Mesenchymal stem cell (in vitro differentiated cells and primary cell): Measurements from ENCODE around the gene SDC1.
A peak's percentile ranks its signal among the peaks of the same experiment; 100 is the strongest.
"Not testable (repeated sequence)": the region's sequence is repeated elsewhere in the genome, so short reads cannot be mapped to it uniquely, and the experiment has no call there.

Source experiments
- DNase-seq: peaks from one replicate; pipeline ENCODE4 v3.0.0-alpha.2; 2013
- H2AFZ ChIP-seq: one replicate; pipeline ENCODE4 v1.6.1; 2013; ENCODE audit warnings: low read depth, mild to moderate bottlenecking, control low read depth, inconsistent platforms, low read length, moderate library complexity
- H2AK5ac ChIP-seq: 2 replicates; pipeline ENCODE4 v1.6.1; 2013; ENCODE audit warnings: low read length, moderate library complexity, mild to moderate bottlenecking, inconsistent platforms; ENCODE audit not compliant: severe bottlenecking
- H2BK120ac ChIP-seq: one replicate; pipeline ENCODE4 v1.6.1; 2013; ENCODE audit warnings: low read depth, mild to moderate bottlenecking, inconsistent platforms, low read length, moderate library complexity
- H2BK12ac ChIP-seq, 2 experiments: one replicate each; pipeline ENCODE4 v1.6.1; 2013; ENCODE audit warnings: inconsistent platforms in 2 of 2, low read length in 2 of 2, mild to moderate bottlenecking in 2 of 2, moderate library complexity in 2 of 2, control low read depth in 1 of 2
- H2BK15ac ChIP-seq: one replicate; pipeline ENCODE4 v1.6.1; 2013; ENCODE audit warnings: mild to moderate bottlenecking, low read depth, inconsistent platforms; ENCODE audit not compliant: poor library complexity, severe bottlenecking
- H2BK5ac ChIP-seq: 2 replicates; pipeline ENCODE4 v1.6.1; 2013; ENCODE audit warnings: low read depth, mild to moderate bottlenecking, low read length, control low read depth, inconsistent platforms; ENCODE audit not compliant: poor library complexity, severe bottlenecking
- H3K14ac ChIP-seq, 2 experiments: one replicate each; pipeline ENCODE4 v1.6.1; 2013; ENCODE audit warnings: inconsistent platforms in 2 of 2, low read length in 2 of 2, control low read depth in 1 of 2, mild to moderate bottlenecking in 1 of 2, moderate library complexity in 1 of 2
- H3K18ac ChIP-seq, 2 experiments: one replicate each; pipeline ENCODE4 v1.6.1; 2013; ENCODE audit warnings: inconsistent platforms in 2 of 2, low read length in 2 of 2, control low read depth in 1 of 2, low read depth in 1 of 2, mild to moderate bottlenecking in 1 of 2
- H3K23ac ChIP-seq, 2 experiments: one replicate each; pipeline ENCODE4 v1.6.1; 2013; ENCODE audit warnings: inconsistent platforms in 2 of 2, low read length in 2 of 2, mild to moderate bottlenecking in 2 of 2, moderate library complexity in 2 of 2, control low read depth in 1 of 2
- H3K27ac ChIP-seq: 2 replicates; pipeline ENCODE4 v1.5.1; 2013; ENCODE audit warnings: mild to moderate bottlenecking, moderate library complexity, low read length, control low read depth, inconsistent platforms; ENCODE audit not compliant: poor library complexity, severe bottlenecking
- H3K27me3 ChIP-seq, 2 experiments: 2 replicates each; pipeline versions ENCODE4 v1.6.1 to v1.7.0; 2013; ENCODE audit warnings: low read length in 2 of 2, mild to moderate bottlenecking in 2 of 2, moderate library complexity in 2 of 2, control low read depth in 1 of 2, inconsistent platforms in 1 of 2; ENCODE audit not compliant: control insufficient read depth in 1 of 2, insufficient read depth in 1 of 2
- H3K36me3 ChIP-seq, 2 experiments: 2 replicates each; pipeline versions ENCODE4 v1.6.1 to v1.7.0; 2013; ENCODE audit warnings: low read length in 2 of 2, control low read depth in 1 of 2, inconsistent platforms in 1 of 2, low read depth in 1 of 2, mild to moderate bottlenecking in 1 of 2; ENCODE audit not compliant: insufficient read depth in 2 of 2, control insufficient read depth in 1 of 2
- H3K4ac ChIP-seq, 2 experiments: one replicate each; pipeline ENCODE4 v1.6.1; 2013; ENCODE audit warnings: inconsistent platforms in 2 of 2, low read length in 2 of 2, mild to moderate bottlenecking in 2 of 2, moderate library complexity in 2 of 2, control low read depth in 1 of 2, low read depth in 1 of 2
- H3K4me1 ChIP-seq: 2 replicates; pipeline ENCODE4 v1.6.1; 2013; ENCODE audit warnings: low read depth, low read length, control low read depth; ENCODE audit not compliant: control insufficient read depth, insufficient read depth
- H3K4me2 ChIP-seq: 2 replicates; pipeline ENCODE4 v1.6.1; 2013; ENCODE audit warnings: low read length, mild to moderate bottlenecking, inconsistent platforms; ENCODE audit not compliant: poor library complexity, severe bottlenecking
- H3K4me3 ChIP-seq, 2 experiments: 2 replicates each; pipeline versions ENCODE4 v1.5.1 to v1.7.0; 2013; ENCODE audit warnings: low read length in 2 of 2, mild to moderate bottlenecking in 2 of 2, control low read depth in 1 of 2, low read depth in 1 of 2; ENCODE audit not compliant: insufficient read depth in 1 of 2
- H3K79me1 ChIP-seq: replicated peaks from 2 replicates; pipeline ENCODE4 v1.6.1; 2013; ENCODE audit warnings: mild to moderate bottlenecking, control low read depth, low read length, inconsistent platforms; ENCODE audit not compliant: poor library complexity, severe bottlenecking
- H3K9ac ChIP-seq: 2 replicates; pipeline ENCODE4 v1.7.0; 2013; ENCODE audit warnings: mild to moderate bottlenecking, low read length, moderate library complexity
- H3K9me3 ChIP-seq: 2 replicates; pipeline ENCODE4 v1.7.0; 2013; ENCODE audit warnings: mild to moderate bottlenecking, low read length; ENCODE audit not compliant: control insufficient read depth
- H4K8ac ChIP-seq: one replicate; pipeline ENCODE4 v1.6.1; 2013; ENCODE audit warnings: inconsistent platforms, mild to moderate bottlenecking, low read length, moderate library complexity
- H4K91ac ChIP-seq: one replicate; pipeline ENCODE4 v1.6.1; 2013; ENCODE audit warnings: mild to moderate bottlenecking, low read length, inconsistent platforms
- WGBS: methylation state at CpG from one replicate; pipeline ENCODE4 v1.1.7; 2013; ENCODE audit warnings: mixed read lengths; 5-methylcytosine and 5-hydroxymethylcytosine counted together

SDC1 gene

DNA sequence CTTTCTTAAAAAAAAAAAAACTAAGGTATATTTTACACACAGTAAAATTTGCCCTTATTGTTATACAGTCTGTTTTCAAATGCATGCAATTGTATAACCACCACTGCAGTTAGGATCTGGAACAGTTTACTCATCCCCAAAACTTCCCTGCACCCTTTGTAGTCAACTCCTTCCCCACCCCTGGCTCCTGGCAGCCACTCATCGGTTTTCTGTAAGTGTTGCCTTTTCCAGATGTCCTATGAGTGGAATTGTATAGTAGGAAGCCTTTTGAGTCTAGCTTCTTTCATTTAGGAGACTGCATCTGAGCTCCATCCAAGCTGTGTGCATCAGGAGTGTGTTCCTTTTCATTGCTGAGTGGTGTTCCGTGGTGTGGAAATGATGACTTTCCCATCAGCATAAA lies 9.7 kb upstream of the SDC1 start:
- not testable (repeated sequence) for H3K4ac ChIP-seq, H3K79me1 ChIP-seq, H2BK15ac ChIP-seq, H2AFZ ChIP-seq, H3K9ac ChIP-seq, H3K18ac ChIP-seq, H3K4me2 ChIP-seq, H2BK120ac ChIP-seq, H3K27ac ChIP-seq, H4K91ac ChIP-seq, H3K27me3 ChIP-seq, H3K23ac ChIP-seq, H2BK5ac ChIP-seq, H3K9me3 ChIP-seq, H2AK5ac ChIP-seq, H2BK12ac ChIP-seq, H3K14ac ChIP-seq, DNase-seq, H3K4me3 ChIP-seq, H3K36me3 ChIP-seq, H3K4me1 ChIP-seq, H4K8ac ChIP-seq
- 100% methylated on average over 2 of the region's 2 CpGs for WGBS

DNA sequence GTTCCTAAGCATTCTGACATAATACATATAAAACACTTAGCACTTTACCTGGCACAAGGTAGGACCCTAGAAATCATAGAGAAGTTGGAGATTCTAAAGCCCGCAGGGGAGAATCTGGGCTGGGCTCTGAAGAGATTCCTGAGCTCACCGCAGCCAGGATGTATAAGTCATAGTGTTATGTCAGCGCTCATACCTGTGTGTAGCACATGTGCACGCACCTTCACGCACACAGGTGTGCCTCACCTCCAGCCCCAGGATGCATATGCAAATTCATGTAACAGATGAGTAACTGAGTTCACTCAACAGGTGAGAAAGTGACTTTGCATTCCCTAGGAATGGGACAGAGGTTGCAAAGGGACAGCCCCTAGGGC lies 7.9 kb upstream of the SDC1 start:
- Histone ChIP-seq H3K27me3 (peaks cover 0 to 6% of the 10 kb centered on the region in 2 experiments), H2BK5ac (no peak overlapping the region), H3K9ac (no peak overlapping the region), H2AFZ (no peak overlapping the region), H3K27ac (no peak overlapping the region), H2BK15ac (no peak overlapping the region), H3K9me3 (peaks cover under 1% of the 10 kb centered on the region), H3K4me2 (no peak overlapping the region), H2BK120ac (no peak overlapping the region), H3K23ac (no peak overlapping the region), H3K14ac (no peak overlapping the region), H4K91ac (no peak overlapping the region), H3K79me1 (no peaks in the 10 kb centered on the region), H2BK12ac (no peak overlapping the region), H3K4me3 (no peak overlapping the region), H2AK5ac (no peak overlapping the region), H3K4me1 (peaks cover 9% of the 10 kb centered on the region), H3K4ac (no peak overlapping the region), H3K36me3 (no peaks in the 10 kb centered on the region), H3K18ac (no peak overlapping the region), H4K8ac (no peak overlapping the region)
- WGBS: 95% methylated on average over 5 of the region's 5 CpGs
- DNase-seq: no peak

DNA sequence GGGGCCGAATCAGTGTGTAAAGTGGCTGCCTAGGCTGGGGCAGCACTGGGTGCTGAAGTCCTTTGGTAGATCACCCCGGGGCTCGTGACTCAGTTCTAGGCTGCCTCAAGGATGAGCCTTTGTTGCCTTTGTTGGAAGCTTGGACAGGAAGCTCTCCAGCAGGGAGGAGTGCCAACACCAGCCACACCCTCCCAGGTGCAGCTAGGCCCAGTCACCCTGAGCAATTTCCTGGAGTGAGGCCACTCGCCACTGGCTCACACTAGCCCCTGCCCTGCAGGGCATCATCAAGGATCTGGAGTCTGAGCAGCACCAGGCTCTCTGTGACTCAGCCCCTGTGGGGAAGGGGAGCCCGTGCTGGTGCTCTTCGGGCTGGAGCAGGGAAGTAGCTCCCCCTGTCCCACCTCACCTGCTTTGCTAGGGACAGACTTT lies 6.7 kb upstream of the SDC1 start:
- peaks cover 0 to 6% of the 10 kb centered on the region in 2 experiments for H3K27me3 ChIP-seq
- H2BK5ac ChIP-seq: no peak overlapping the region
- H3K27ac ChIP-seq: no peak overlapping the region
- no peaks in the 10 kb centered on the region for H3K36me3 ChIP-seq
- no peak overlapping the region for H2BK120ac ChIP-seq
- H3K4me2 ChIP-seq: no peak overlapping the region
- no peak overlapping the region for H3K23ac ChIP-seq
- H3K4me1 ChIP-seq: peaks cover 9% of the 10 kb centered on the region
- no peak overlapping the region for H2BK15ac ChIP-seq
- H4K91ac ChIP-seq: no peak overlapping the region
- no peak overlapping the region for H3K18ac ChIP-seq
- H3K4ac ChIP-seq: no peak overlapping the region
- H3K79me1 ChIP-seq: no peaks in the 10 kb centered on the region
- WGBS: 66% methylated on average over 6 of the region's 6 CpGs
- no peak overlapping the region for H3K4me3 ChIP-seq
- DNase-seq: no peak
- no peak overlapping the region for H2AK5ac ChIP-seq
- no peak overlapping the region for H2AFZ ChIP-seq
- H3K9ac ChIP-seq: no peak overlapping the region
- H2BK12ac ChIP-seq: no peak overlapping the region
- H3K9me3 ChIP-seq: no peaks in the 10 kb centered on the region
- H4K8ac ChIP-seq: no peak overlapping the region
- H3K14ac ChIP-seq: peak overlapping the region in 1 of 2 experiments; percentile 44

DNA sequence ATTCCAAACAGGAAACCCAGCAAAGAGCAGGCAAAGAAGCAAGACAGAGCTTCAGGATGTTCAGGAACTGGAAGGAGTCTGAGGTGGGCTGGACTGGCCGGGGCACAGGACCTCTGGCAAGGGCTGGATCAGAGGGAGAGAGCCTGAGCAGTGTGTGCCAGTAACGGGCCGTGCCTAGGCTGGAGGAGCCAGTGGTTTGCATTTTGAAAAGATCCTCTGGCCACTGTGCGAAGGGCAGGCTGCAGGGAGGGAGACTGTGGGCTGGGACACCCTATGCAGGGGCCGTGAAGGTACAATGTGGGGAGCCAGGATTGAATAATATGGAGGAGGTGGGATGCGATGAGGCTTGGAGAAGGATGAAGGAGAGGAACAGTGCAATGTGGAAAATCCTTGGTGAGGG lies 6.2 kb upstream of the SDC1 start:
- H3K79me1 ChIP-seq: no peaks in the 10 kb centered on the region
- no peak overlapping the region for H2BK12ac ChIP-seq
- no peak overlapping the region for H4K91ac ChIP-seq
- H3K4me2 ChIP-seq: no peak overlapping the region
- WGBS: 90% methylated on average over 6 of the region's 6 CpGs
- DNase-seq: no peak
- no peaks in the 10 kb centered on the region for H3K9me3 ChIP-seq
- H4K8ac ChIP-seq: peak overlapping the region; percentile 30
- H3K4ac ChIP-seq: no peak overlapping the region
- peak overlapping the region in 1 of 2 experiments; percentile 37 for H3K14ac ChIP-seq
- H2AK5ac ChIP-seq: no peak overlapping the region
- no peak overlapping the region for H3K4me3 ChIP-seq
- no peak overlapping the region for H3K27ac ChIP-seq
- H2AFZ ChIP-seq: peak overlapping the region; percentile 73
- peaks cover 0 to 6% of the 10 kb centered on the region in 2 experiments for H3K27me3 ChIP-seq
- H2BK15ac ChIP-seq: no peak overlapping the region
- H3K9ac ChIP-seq: no peak overlapping the region
- no peak overlapping the region for H2BK5ac ChIP-seq
- no peaks in the 10 kb centered on the region for H3K36me3 ChIP-seq
- H3K23ac ChIP-seq: no peak overlapping the region
- H2BK120ac ChIP-seq: no peak overlapping the region
- H3K4me1 ChIP-seq: peaks cover 9% of the 10 kb centered on the region
- H3K18ac ChIP-seq: peak overlapping the region in 1 of 2 experiments; percentile 19
